ENCODE measurements around the gene PKD1. TPM values are rescaled to one million over a fixed set of nuclear protein-coding genes. Genes with fewer than 3 reads are reported as not detected.

The PKD1 gene
- total and polyA plus RNA-seq, 2 experiments from 2014 or later, result 35.9 to 60.6 TPM

DNA sequence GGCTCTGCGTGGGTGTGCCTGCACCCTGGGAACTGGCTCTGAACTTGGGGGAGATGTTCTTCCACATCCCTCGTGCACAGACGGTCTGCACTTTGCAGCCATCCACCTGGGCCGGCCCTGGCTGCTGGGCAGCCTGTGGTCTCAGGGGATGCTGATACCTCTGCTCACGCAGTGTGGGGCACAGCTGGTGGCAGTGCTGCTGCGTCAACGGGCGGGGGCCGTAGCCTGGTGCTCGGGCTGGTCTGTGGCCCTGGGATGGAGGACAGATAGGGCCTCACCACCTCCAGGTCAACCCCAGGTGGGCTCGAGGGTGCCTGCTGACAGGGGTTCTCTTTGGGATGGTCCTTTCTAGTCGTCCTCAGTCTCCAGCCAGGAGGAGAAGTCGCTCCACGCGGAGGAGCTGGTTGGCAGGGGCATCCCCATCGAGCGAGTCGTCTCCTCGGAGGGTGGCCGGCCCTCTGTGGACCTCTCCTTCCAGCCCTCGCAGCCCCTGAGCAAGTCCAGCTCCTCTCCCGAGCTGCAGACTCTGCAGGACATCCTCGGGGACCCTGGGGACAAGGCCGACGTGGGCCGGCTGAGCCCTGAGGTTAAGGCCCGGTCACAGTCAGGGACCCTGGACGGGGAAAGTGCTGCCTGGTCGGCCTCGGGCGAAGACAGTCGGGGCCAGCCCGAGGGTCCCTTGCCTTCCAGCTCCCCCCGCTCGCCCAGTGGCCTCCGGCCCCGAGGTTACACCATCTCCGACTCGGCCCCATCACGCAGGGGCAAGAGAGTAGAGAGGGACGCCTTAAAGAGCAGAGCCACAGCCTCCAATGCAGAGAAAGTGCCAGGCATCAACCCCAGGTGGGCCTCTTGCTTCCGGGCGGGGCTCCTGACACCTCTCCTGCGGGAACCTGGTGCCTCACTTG, 51.6 kb downstream of the PKD1 start:
- Histone ChIP-seq H3K36me3 (replicated peaks; ENCODE audit: insufficient read depth, low read depth) (no peaks in the 10 kb centered on the region), H3K4me2 (no peak overlapping the region), H3K9me2 (replicated peaks; ENCODE audit: insufficient read depth) (no peaks in the 10 kb centered on the region), H3K9me3 (ENCODE audit: low read depth) (no peaks in the 10 kb centered on the region), H3K4me3 (no peak overlapping the region), H3K4me1 (ENCODE audit: insufficient read depth) (no peaks in the 10 kb centered on the region), H4K20me1 (ENCODE audit: insufficient read depth, poor library complexity, severe bottlenecking) (no peaks in the 10 kb centered on the region), H3K79me2 (no peaks in the 10 kb centered on the region), H3K27ac (no peak overlapping the region), H3K27me3 (no peaks in the 10 kb centered on the region), H2AFZ (no peak overlapping the region)
- no peak for DNase-seq (ENCODE audit: low spot score)
- WGBS (ENCODE audit: low lambda C conversion rate, missing lambda C conversion rate), result 97% methylated on average over 39 of the region's 44 CpGs
- TF ChIP-seq EZH2 (IDR thresholded peaks at IDR 0.05; ENCODE audit: borderline replicate concordance), result no peak
- no peak for TF ChIP-seq EZH2phosphoT487 (IDR thresholded peaks at IDR 0.05; ENCODE audit: low read depth, severe bottlenecking, unreplicated experiment)

DNA sequence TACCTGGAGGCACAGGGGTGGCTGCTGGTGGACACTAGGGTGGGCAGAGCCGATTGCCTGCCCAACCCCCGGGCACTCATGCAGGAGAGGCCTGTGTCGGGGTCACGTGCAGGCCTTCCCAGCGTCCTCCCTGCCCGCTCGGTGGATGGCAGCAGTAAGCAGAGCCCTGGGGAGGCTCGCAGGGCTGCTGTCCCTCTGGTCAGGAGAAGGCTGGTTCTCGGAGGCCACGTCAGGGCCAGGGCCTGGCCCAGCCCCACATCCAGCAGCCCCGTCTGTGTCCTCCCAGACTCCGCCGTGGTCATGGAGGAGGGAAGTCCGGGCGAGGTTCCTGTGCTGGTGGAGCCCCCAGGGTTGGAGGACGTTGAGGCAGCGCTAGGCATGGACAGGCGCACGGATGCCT, 52.3 kb downstream of the PKD1 start:
- 95% methylated on average over 19 of the region's 19 CpGs for WGBS (ENCODE audit: low lambda C conversion rate, missing lambda C conversion rate)
- Histone ChIP-seq H3K79me2 (no peaks in the 10 kb centered on the region), H3K27ac (no peak overlapping the region), H4K20me1 (ENCODE audit: insufficient read depth, poor library complexity, severe bottlenecking) (no peaks in the 10 kb centered on the region), H3K27me3 (no peaks in the 10 kb centered on the region), H2AFZ (no peak overlapping the region), H3K9me2 (replicated peaks; ENCODE audit: insufficient read depth) (no peaks in the 10 kb centered on the region), H3K9me3 (ENCODE audit: low read depth) (no peaks in the 10 kb centered on the region), H3K36me3 (replicated peaks; ENCODE audit: insufficient read depth, low read depth) (no peaks in the 10 kb centered on the region), H3K4me2 (no peak overlapping the region), H3K4me1 (ENCODE audit: insufficient read depth) (no peaks in the 10 kb centered on the region), H3K4me3 (no peak overlapping the region)
- TF ChIP-seq EZH2phosphoT487 (IDR thresholded peaks at IDR 0.05; ENCODE audit: low read depth, severe bottlenecking, unreplicated experiment), result no peak
- TF ChIP-seq, protein P1, sequence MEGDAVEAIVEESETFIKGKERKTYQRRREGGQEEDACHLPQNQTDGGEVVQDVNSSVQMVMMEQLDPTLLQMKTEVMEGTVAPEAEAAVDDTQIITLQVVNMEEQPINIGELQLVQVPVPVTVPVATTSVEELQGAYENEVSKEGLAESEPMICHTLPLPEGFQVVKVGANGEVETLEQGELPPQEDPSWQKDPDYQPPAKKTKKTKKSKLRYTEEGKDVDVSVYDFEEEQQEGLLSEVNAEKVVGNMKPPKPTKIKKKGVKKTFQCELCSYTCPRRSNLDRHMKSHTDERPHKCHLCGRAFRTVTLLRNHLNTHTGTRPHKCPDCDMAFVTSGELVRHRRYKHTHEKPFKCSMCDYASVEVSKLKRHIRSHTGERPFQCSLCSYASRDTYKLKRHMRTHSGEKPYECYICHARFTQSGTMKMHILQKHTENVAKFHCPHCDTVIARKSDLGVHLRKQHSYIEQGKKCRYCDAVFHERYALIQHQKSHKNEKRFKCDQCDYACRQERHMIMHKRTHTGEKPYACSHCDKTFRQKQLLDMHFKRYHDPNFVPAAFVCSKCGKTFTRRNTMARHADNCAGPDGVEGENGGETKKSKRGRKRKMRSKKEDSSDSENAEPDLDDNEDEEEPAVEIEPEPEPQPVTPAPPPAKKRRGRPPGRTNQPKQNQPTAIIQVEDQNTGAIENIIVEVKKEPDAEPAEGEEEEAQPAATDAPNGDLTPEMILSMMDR (IDR thresholded peaks at IDR 0.05; ENCODE audit: poor library complexity), result no peak
- TF ChIP-seq EZH2 (IDR thresholded peaks at IDR 0.05; ENCODE audit: borderline replicate concordance), result no peak
- DNase-seq (ENCODE audit: low spot score), result no peak

DNA sequence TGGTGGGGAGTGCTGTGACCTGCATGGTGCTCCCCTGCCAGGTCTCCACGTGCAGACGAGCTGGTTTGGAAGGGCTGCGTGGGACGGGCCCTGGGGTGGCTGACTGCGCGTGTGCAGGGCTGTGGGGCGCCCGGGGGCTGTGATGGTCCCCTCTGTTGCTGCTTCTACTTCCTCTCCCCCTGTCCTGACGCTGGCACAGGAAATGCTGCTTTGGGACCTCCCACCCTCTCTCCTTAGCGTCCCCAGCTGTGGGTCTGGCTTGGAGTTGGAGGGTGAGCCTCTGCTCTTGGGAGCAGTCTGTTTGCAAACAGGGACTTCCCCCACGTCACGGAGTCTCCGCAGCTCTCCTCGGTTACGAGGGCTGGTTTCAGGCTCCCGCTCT, 52.7 kb downstream of the PKD1 start:
- WGBS (ENCODE audit: low lambda C conversion rate, missing lambda C conversion rate), result 90% methylated on average over 16 of the region's 16 CpGs
- no peaks in the 10 kb centered on the region for H3K4me1 ChIP-seq (ENCODE audit: insufficient read depth)
- no peak overlapping the region for H3K27ac ChIP-seq
- no peaks in the 10 kb centered on the region for H3K27me3 ChIP-seq
- H4K20me1 ChIP-seq (ENCODE audit: insufficient read depth, poor library complexity, severe bottlenecking), result no peaks in the 10 kb centered on the region
- no peaks in the 10 kb centered on the region for H3K9me2 ChIP-seq (replicated peaks; ENCODE audit: insufficient read depth)
- no peaks in the 10 kb centered on the region for H3K79me2 ChIP-seq
- TF ChIP-seq, protein P1 (IDR thresholded peaks at IDR 0.05; ENCODE audit: poor library complexity), result no peak
- TF ChIP-seq EZH2phosphoT487 (IDR thresholded peaks at IDR 0.05; ENCODE audit: low read depth, severe bottlenecking, unreplicated experiment), result no peak
- no peak for TF ChIP-seq EZH2 (IDR thresholded peaks at IDR 0.05; ENCODE audit: borderline replicate concordance)
- H3K36me3 ChIP-seq (replicated peaks; ENCODE audit: insufficient read depth, low read depth), result no peaks in the 10 kb centered on the region
- no peak overlapping the region for H3K4me3 ChIP-seq
- no peak overlapping the region for H3K4me2 ChIP-seq
- no peak overlapping the region for H2AFZ ChIP-seq
- no peaks in the 10 kb centered on the region for H3K9me3 ChIP-seq (ENCODE audit: low read depth)
- DNase-seq (ENCODE audit: low spot score), result no peak
